PC-9 (cell line): Measurements from ENCODE around the gene MCRIP1. TPM values are rescaled to one million over a fixed set of nuclear protein-coding genes. Genes with fewer than 3 reads are reported as not detected.

Source experiments
- BruUV-seq: library from RNA; stranded (reverse); fragments of 400-500 nt; replicated peaks from 2 replicates; lab custom pipeline; 2021; lab: Mats Ljungman, UMichigan
- CTCF ChIA-PET: fragments of 300-600 bp; sonication (Branson Sonifier 250); formaldehyde crosslinking; loops from one replicate; lab custom pipeline; 2022; ENCODE audit warnings: antibody characterized with exemption; lab: Charles Lee
- POLR2A ChIA-PET: fragments of 300-600 bp; sonication (Branson Sonifier 250); formaldehyde crosslinking; loops from one replicate; lab custom pipeline; 2022; ENCODE audit warnings: antibody characterized with exemption; ENCODE audit not compliant: unreplicated experiment; lab: Charles Lee
- DNase-seq, 2 experiments: peaks; one replicate each; pipeline versions ENCODE4 v3.0.0 to v3.0.0-alpha.2; 2015 to 2022; ENCODE audit warnings: mixed read lengths in 1 of 2
- H2AFZ ChIP-seq: fragments of 200-600 bp; sonication (generic); 2 replicates; pipeline ENCODE4 v1.8.1; 2017; ENCODE audit warnings: antibody characterized with exemption
- H3F3A ChIP-seq: fragments of 200-600 bp; sonication (generic); 2 replicates; pipeline ENCODE4 v1.8.1; 2017; ENCODE audit warnings: antibody characterized with exemption, mild to moderate bottlenecking, low read depth; ENCODE audit not compliant: insufficient read depth
- H3K27ac ChIP-seq: fragments of 200-600 bp; sonication (generic); 2 replicates; pipeline ENCODE4 v1.6.1; 2016; ENCODE audit warnings: mixed run types
- H3K27me3 ChIP-seq: fragments of 200-600 bp; sonication (generic); 2 replicates; pipeline ENCODE4 v1.6.1; 2016; ENCODE audit warnings: low read depth, mixed run types; ENCODE audit not compliant: insufficient read depth
- H3K36me3 ChIP-seq: fragments of 200-600 bp; sonication (generic); 2 replicates; pipeline ENCODE4 v1.6.1; 2016; ENCODE audit warnings: low read depth, mixed run types
- H3K4me1 ChIP-seq: fragments of 200-600 bp; sonication (generic); replicated peaks from 2 replicates; pipeline ENCODE4 v1.6.1; 2016; ENCODE audit warnings: mixed run types; ENCODE audit not compliant: insufficient read depth
- H3K4me2 ChIP-seq: fragments of 200-600 bp; sonication (generic); 2 replicates; pipeline ENCODE4 v1.6.1; 2017; ENCODE audit warnings: mixed run types
- H3K4me3 ChIP-seq: fragments of 200-600 bp; sonication (generic); 2 replicates; pipeline ENCODE4 v1.6.1; 2016; ENCODE audit warnings: mixed run types
- H3K79me2 ChIP-seq: fragments of 200-600 bp; sonication (generic); 2 replicates; pipeline ENCODE4 v1.6.1; 2017; ENCODE audit warnings: low read depth, mixed run types
- H3K9me2 ChIP-seq: fragments of 200-600 bp; sonication (generic); 2 replicates; pipeline ENCODE4 v1.8.1; 2017; ENCODE audit warnings: mild to moderate bottlenecking; ENCODE audit not compliant: insufficient read depth
- H3K9me3 ChIP-seq: fragments of 200-600 bp; sonication (generic); 2 replicates; pipeline ENCODE4 v1.8.1; 2016; ENCODE audit warnings: low read depth; ENCODE audit not compliant: insufficient read depth
- H4K20me1 ChIP-seq: fragments of 200-600 bp; sonication (generic); 2 replicates; pipeline ENCODE4 v1.8.1; 2017; ENCODE audit not compliant: insufficient read depth
- EZH2 ChIP-seq: fragments of 200-600 bp; sonication (generic); IDR thresholded peaks from 2 replicates; pipeline ENCODE4 v1.8.0; 2017; ENCODE audit warnings: antibody characterized with exemption, low read depth
- intact Hi-C: fragments of 100-400 bp; cut with micrococcal nuclease; formaldehyde crosslinking; loops from one replicate; pipeline ENCODE4 v1.10.0; 2022; ENCODE audit not compliant: unreplicated experiment
- total RNA-seq: library from RNA; stranded (reverse); gene quantifications from 2 replicates; pipeline ENCODE4 v1.2.3, GENCODE V29; 2021
- TF ChIP-seq, protein P1 (sequence below): fragments of 200-600 bp; sonication (generic); conservative IDR thresholded peaks from 2 replicates; pipeline ENCODE4 v1.6.1; 2017; ENCODE audit warnings: mixed run types, antibody characterized with exemption, mild to moderate bottlenecking, moderate library complexity

The MCRIP1 gene
- total RNA-seq, 1 experiment from 2014 or later: 53.8 TPM

- CTCF ChIA-PET: no interaction called here
- TF ChIP-seq, protein P1, sequence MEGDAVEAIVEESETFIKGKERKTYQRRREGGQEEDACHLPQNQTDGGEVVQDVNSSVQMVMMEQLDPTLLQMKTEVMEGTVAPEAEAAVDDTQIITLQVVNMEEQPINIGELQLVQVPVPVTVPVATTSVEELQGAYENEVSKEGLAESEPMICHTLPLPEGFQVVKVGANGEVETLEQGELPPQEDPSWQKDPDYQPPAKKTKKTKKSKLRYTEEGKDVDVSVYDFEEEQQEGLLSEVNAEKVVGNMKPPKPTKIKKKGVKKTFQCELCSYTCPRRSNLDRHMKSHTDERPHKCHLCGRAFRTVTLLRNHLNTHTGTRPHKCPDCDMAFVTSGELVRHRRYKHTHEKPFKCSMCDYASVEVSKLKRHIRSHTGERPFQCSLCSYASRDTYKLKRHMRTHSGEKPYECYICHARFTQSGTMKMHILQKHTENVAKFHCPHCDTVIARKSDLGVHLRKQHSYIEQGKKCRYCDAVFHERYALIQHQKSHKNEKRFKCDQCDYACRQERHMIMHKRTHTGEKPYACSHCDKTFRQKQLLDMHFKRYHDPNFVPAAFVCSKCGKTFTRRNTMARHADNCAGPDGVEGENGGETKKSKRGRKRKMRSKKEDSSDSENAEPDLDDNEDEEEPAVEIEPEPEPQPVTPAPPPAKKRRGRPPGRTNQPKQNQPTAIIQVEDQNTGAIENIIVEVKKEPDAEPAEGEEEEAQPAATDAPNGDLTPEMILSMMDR: no peak
- no peak for TF ChIP-seq EZH2
- no peak for DNase-seq
- Histone ChIP-seq H3K79me2 (peaks cover 70% of the 10 kb centered on the region), H3K27ac (peak overlapping the region; percentile 66; the same call in 1 of the 2 replicates), H3K9me3 (no peaks in the 10 kb centered on the region), H3F3A (peaks cover 9% of the 10 kb centered on the region; the same call in 1 of the 2 replicates), H3K4me1 (no peaks in the 10 kb centered on the region), H3K27me3 (no peaks in the 10 kb centered on the region), H3K4me2 (peak overlapping the region; percentile 94), H2AFZ (no peak overlapping the region), H3K4me3 (peak overlapping the region; percentile 91), H4K20me1 (peaks cover 30% of the 10 kb centered on the region), H3K36me3 (peaks cover 10% of the 10 kb centered on the region; the same call in 1 of the 2 replicates), H3K9me2 (no peaks in the 10 kb centered on the region)
- intact Hi-C loops: loop anchor here (1.0 kb wide), 1 partner anchor 27 kb away; no protein-coding TSS in a partner anchor
- POLR2A ChIA-PET: interaction anchor here (0.6 to 0.7 kb wide), 4 partner anchors 69 to 870 kb away, joined by 3 to 6 read pairs (median 4); partner anchors contain the start of gene FSCN2
- BruUV-seq: TSS peak; percentile 35
Observed at GRCh38 chr17:81858967-81859905, 26.1 kb upstream of the MCRIP1 start.

GRCh38 chr17:81858170-81858966 is 25.3 kb upstream of the MCRIP1 start:
- BruUV-seq: no TSS peak
- Histone ChIP-seq H3K4me3 (no peak overlapping the region; the same call in 1 of the 2 replicates), H4K20me1 (peaks cover 25% of the 10 kb centered on the region), H3K27ac (no peak overlapping the region), H3K4me2 (peak overlapping the region; percentile 94), H3F3A (peaks cover 8% of the 10 kb centered on the region; the same call in 1 of the 2 replicates), H3K9me3 (no peaks in the 10 kb centered on the region), H3K79me2 (peaks cover 61% of the 10 kb centered on the region), H3K9me2 (no peaks in the 10 kb centered on the region), H3K4me1 (no peaks in the 10 kb centered on the region), H3K27me3 (no peaks in the 10 kb centered on the region), H3K36me3 (peaks cover 7% of the 10 kb centered on the region; the same call in 1 of the 2 replicates), H2AFZ (no peak overlapping the region)
- TF ChIP-seq EZH2: no peak
- TF ChIP-seq, protein P1: no peak
- POLR2A ChIA-PET: no interaction called here
- CTCF ChIA-PET: interaction anchor here (0.5 kb wide), 1 partner anchor 636 kb away, joined by 15 read pairs; the partner anchor contains the start of gene CEP131
- intact Hi-C loops: no loop called here
- no peak for DNase-seq
